Measurements from ENCODE around the gene SLC4A8. TPM values are rescaled to one million over a fixed set of nuclear protein-coding genes. Genes with fewer than 3 reads are reported as not detected.

The SLC4A8 gene
- total RNA-seq, 1 donor from 2014 or later = 0.74 TPM

DNA sequence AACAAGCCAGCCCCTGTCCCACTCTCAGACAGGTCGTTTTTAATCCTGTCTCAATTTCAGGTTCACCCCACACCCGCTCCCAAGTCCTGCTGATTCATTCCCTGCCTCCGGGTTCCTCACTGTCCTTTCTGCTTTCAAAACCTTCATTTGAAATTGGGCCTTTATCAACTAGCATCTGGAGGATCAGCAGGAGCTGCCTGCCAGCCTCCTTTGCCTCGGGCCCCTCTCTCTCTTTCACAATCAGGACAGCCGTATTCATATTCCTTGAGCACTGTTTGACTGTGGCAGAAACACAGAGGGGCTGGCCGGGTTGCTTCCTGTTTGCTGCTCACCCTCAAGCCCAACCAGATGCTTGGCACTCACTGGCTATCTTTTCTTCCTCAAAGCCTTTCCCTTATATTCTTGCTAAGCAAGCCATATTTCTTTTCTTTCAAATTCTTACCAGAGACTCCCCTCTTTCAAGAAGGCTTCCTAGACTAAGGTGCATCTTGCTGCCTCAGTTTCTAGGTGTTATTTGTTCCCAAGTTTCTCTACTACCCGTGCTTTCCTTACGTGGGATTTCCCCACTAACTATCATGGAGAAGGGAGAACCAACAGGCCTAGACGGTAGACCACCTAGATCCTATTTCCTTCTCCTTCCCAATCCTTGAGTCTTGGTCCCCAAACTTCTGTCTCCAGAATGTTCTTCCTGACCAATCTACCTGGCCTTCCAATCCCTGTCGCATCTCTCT, 36.4 kb upstream of the SLC4A8 start:
- Histone ChIP-seq H3K4me3 (no peak overlapping the region), H3K4me1 (peaks cover 38% of the 10 kb centered on the region), H3K27ac (no peak overlapping the region), H3K36me3 (no peaks in the 10 kb centered on the region), H3K9me3 (no peaks in the 10 kb centered on the region), H3K27me3 (no peaks in the 10 kb centered on the region)
- TF ChIP-seq CTCF (IDR thresholded peaks at IDR 0.05) (no peak), POLR2AphosphoS5 (IDR thresholded peaks at IDR 0.05; ENCODE audit: insufficient read depth in 1 of 2, low read depth in 1 of 2) (no peak), POLR2A (IDR thresholded peaks at IDR 0.05) (no peak)
- intact Hi-C loops (cut with DNase I) = no loop called here
- no peak for DNase-seq (ENCODE audit: extremely low spot score in 2 of 2)

GRCh38 chr12:51388846-51389245, 35.8 kb upstream of the SLC4A8 start:
- H3K27ac ChIP-seq = no peak overlapping the region
- TF ChIP-seq CTCF (IDR thresholded peaks at IDR 0.05) (no peak), POLR2A (IDR thresholded peaks at IDR 0.05) (no peak), POLR2AphosphoS5 (IDR thresholded peaks at IDR 0.05; ENCODE audit: insufficient read depth in 1 of 2, low read depth in 1 of 2) (no peak)
- peaks cover 38% of the 10 kb centered on the region for H3K4me1 ChIP-seq

GRCh38 chr12:51389302-51389999, 35.2 kb upstream of the SLC4A8 start:
- Histone ChIP-seq H3K27ac (no peak overlapping the region), H3K27me3 (no peaks in the 10 kb centered on the region), H3K9me3 (no peaks in the 10 kb centered on the region), H3K4me3 (no peak overlapping the region), H3K36me3 (no peaks in the 10 kb centered on the region), H3K4me1 (peaks cover 38% of the 10 kb centered on the region)
- DNase-seq (ENCODE audit: extremely low spot score in 2 of 2) = no peak
- intact Hi-C loops (cut with DNase I) = no loop called here
- TF ChIP-seq POLR2AphosphoS5 (IDR thresholded peaks at IDR 0.05; ENCODE audit: insufficient read depth in 1 of 2, low read depth in 1 of 2) = no peak
- no peak for TF ChIP-seq POLR2A (IDR thresholded peaks at IDR 0.05)
- no peak for TF ChIP-seq CTCF (IDR thresholded peaks at IDR 0.05)

More at GRCh38 chr12:51388846-51389245, 35.8 kb upstream of the SLC4A8 start:
- H3K27me3 ChIP-seq = no peaks in the 10 kb centered on the region
- no peak overlapping the region for H3K4me3 ChIP-seq
- no peak for DNase-seq (ENCODE audit: extremely low spot score in 2 of 2)
- no peaks in the 10 kb centered on the region for H3K36me3 ChIP-seq
- no peaks in the 10 kb centered on the region for H3K9me3 ChIP-seq
- intact Hi-C loops (cut with DNase I) = no loop called here

- no peak overlapping the region for H3K27ac ChIP-seq
- H3K4me3 ChIP-seq = no peak overlapping the region
- no peak for TF ChIP-seq CTCF (IDR thresholded peaks at IDR 0.05)
- no peak for TF ChIP-seq POLR2A (IDR thresholded peaks at IDR 0.05)
- TF ChIP-seq POLR2AphosphoS5 (IDR thresholded peaks at IDR 0.05; ENCODE audit: insufficient read depth in 1 of 2, low read depth in 1 of 2) = no peak
These were observed 34.2 kb upstream of the SLC4A8 start for GRCh38 chr12:51390457-51390856.

DNA sequence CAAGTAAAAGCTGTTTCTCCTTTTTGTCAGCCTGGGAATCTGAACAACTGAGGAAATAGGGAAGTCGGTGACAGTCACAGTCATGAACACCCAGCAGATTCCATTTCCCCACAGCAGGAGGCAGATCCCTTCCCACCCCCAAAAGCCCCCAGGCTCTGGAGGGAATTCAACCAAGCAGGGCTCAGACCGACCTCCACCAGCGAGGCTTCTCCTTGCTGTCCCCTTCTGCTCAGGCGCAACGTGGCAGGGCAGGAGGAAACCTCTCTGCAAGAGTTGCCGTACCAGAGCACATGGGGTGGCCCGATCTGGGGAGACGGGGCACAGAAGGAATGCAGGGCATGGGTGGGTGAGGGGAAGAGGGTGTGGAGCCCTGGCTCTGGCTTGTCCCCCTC, 33.7 kb upstream of the SLC4A8 start:
- Histone ChIP-seq H3K27ac (peak overlapping the region; percentile 40), H3K27me3 (no peaks in the 10 kb centered on the region)
- no peak for TF ChIP-seq POLR2A (IDR thresholded peaks at IDR 0.05)
- TF ChIP-seq POLR2AphosphoS5 (IDR thresholded peaks at IDR 0.05; ENCODE audit: insufficient read depth in 1 of 2, low read depth in 1 of 2) = peak in 1 of 2 donors; percentile 9
- TF ChIP-seq CTCF (IDR thresholded peaks at IDR 0.05) = no peak

More at GRCh38 chr12:51390457-51390856, 34.2 kb upstream of the SLC4A8 start:
- Histone ChIP-seq H3K36me3 (no peaks in the 10 kb centered on the region), H3K9me3 (no peaks in the 10 kb centered on the region), H3K4me1 (peaks cover 38% of the 10 kb centered on the region), H3K27me3 (no peaks in the 10 kb centered on the region)
- intact Hi-C loops (cut with DNase I) = no loop called here
- DNase-seq (ENCODE audit: extremely low spot score in 2 of 2) = no peak

More for the DNA sequence above, 33.7 kb upstream of the SLC4A8 start:
- DNase-seq (ENCODE audit: extremely low spot score in 2 of 2) = no peak
- H3K4me3 ChIP-seq = peak overlapping the region; percentile 46 to 50
- peaks cover 38% of the 10 kb centered on the region for H3K4me1 ChIP-seq
- intact Hi-C loops (cut with DNase I) = no loop called here
- H3K9me3 ChIP-seq = no peaks in the 10 kb centered on the region
- no peaks in the 10 kb centered on the region for H3K36me3 ChIP-seq
